ENCODE results near the gene UBTFL1. TPM values are rescaled to one million over a fixed set of nuclear protein-coding genes. Genes with fewer than 3 reads are reported as not detected.

UBTFL1 gene
- total and polyA plus RNA-seq, 2 donors from 2014 or later = not detected

GRCh38 chr11:90100431-90100830 lies 14.7 kb downstream of the UBTFL1 start:
- Histone ChIP-seq H3K9me3 (ENCODE audit: control insufficient read depth in 2 of 3, insufficient read depth in 1 of 3, low read length in 3 of 3) (no peaks in the 10 kb centered on the region), H3K4me1 (ENCODE audit: control insufficient read depth in 2 of 3, insufficient read depth in 2 of 3, low read depth in 1 of 3, low read length in 3 of 3) (no peaks in the 10 kb centered on the region), H3K9ac (ENCODE audit: low read length in 3 of 3) (no peak overlapping the region), H3K36me3 (ENCODE audit: control insufficient read depth in 2 of 3, insufficient read depth in 3 of 3, low read length in 3 of 3) (no peaks in the 10 kb centered on the region), H3K4me3 (ENCODE audit: low read length in 3 of 3) (no peak overlapping the region), H3K27ac (ENCODE audit: low read depth in 2 of 2, low read length in 2 of 2) (no peak overlapping the region), H3K27me3 (ENCODE audit: control insufficient read depth, insufficient read depth, low read length) (no peaks in the 10 kb centered on the region)
- no peak for TF ChIP-seq CTCF (IDR thresholded peaks at IDR 0.05; ENCODE audit: borderline replicate concordance, extremely low read depth, insufficient read depth)
- FAIRE-seq (no peak), DNase-seq (no peak)
- intact Hi-C loops (cut with DNase I) = no loop called here

- H3K27me3 ChIP-seq (ENCODE audit: control insufficient read depth, insufficient read depth, low read length) = no peaks in the 10 kb centered on the region
- H3K9ac ChIP-seq (ENCODE audit: low read length in 3 of 3) = no peak overlapping the region
- DNase-seq (no peak), FAIRE-seq (peak; percentile 97)
- no peaks in the 10 kb centered on the region for H3K9me3 ChIP-seq (ENCODE audit: control insufficient read depth in 2 of 3, insufficient read depth in 1 of 3, low read length in 3 of 3)
- TF ChIP-seq CTCF (IDR thresholded peaks at IDR 0.05; ENCODE audit: borderline replicate concordance, extremely low read depth, insufficient read depth) = no peak
- no peaks in the 10 kb centered on the region for H3K36me3 ChIP-seq (ENCODE audit: control insufficient read depth in 2 of 3, insufficient read depth in 3 of 3, low read length in 3 of 3)
- H3K4me3 ChIP-seq (ENCODE audit: low read length in 3 of 3) = no peak overlapping the region
- H3K4me1 ChIP-seq (ENCODE audit: control insufficient read depth in 2 of 3, insufficient read depth in 2 of 3, low read depth in 1 of 3, low read length in 3 of 3) = no peaks in the 10 kb centered on the region
- intact Hi-C loops (cut with DNase I) = no loop called here
- no peak overlapping the region for H3K27ac ChIP-seq (ENCODE audit: low read depth in 2 of 2, low read length in 2 of 2)
Observed at GRCh38 chr11:90113541-90113940, 27.8 kb downstream of the UBTFL1 start.

GRCh38 chr11:90120191-90120590 lies 34.4 kb downstream of the UBTFL1 start:
- no peaks in the 10 kb centered on the region for H3K36me3 ChIP-seq (ENCODE audit: control insufficient read depth in 2 of 3, insufficient read depth in 3 of 3, low read length in 3 of 3)
- no peaks in the 10 kb centered on the region for H3K27me3 ChIP-seq (ENCODE audit: control insufficient read depth, insufficient read depth, low read length)
- intact Hi-C loops (cut with DNase I) = no loop called here
- no peak for TF ChIP-seq CTCF (IDR thresholded peaks at IDR 0.05; ENCODE audit: borderline replicate concordance, extremely low read depth, insufficient read depth)
- H3K9ac ChIP-seq (ENCODE audit: low read length in 3 of 3) = no peak overlapping the region
- H3K9me3 ChIP-seq (ENCODE audit: control insufficient read depth in 2 of 3, insufficient read depth in 1 of 3, low read length in 3 of 3) = no peaks in the 10 kb centered on the region
- no peak overlapping the region for H3K4me3 ChIP-seq (ENCODE audit: low read length in 3 of 3)
- H3K27ac ChIP-seq (ENCODE audit: low read depth in 2 of 2, low read length in 2 of 2) = no peak overlapping the region
- no peaks in the 10 kb centered on the region for H3K4me1 ChIP-seq (ENCODE audit: control insufficient read depth in 2 of 3, insufficient read depth in 2 of 3, low read depth in 1 of 3, low read length in 3 of 3)
- FAIRE-seq = no peak
- no peak for DNase-seq

GRCh38 chr11:90124371-90124770 lies 38.6 kb downstream of the UBTFL1 start:
- Histone ChIP-seq H3K27ac (ENCODE audit: low read depth in 2 of 2, low read length in 2 of 2) (no peak overlapping the region), H3K27me3 (ENCODE audit: control insufficient read depth, insufficient read depth, low read length) (no peaks in the 10 kb centered on the region), H3K36me3 (ENCODE audit: control insufficient read depth in 2 of 3, insufficient read depth in 3 of 3, low read length in 3 of 3) (no peaks in the 10 kb centered on the region), H3K9me3 (ENCODE audit: control insufficient read depth in 2 of 3, insufficient read depth in 1 of 3, low read length in 3 of 3) (no peaks in the 10 kb centered on the region), H3K9ac (ENCODE audit: low read length in 3 of 3) (no peak overlapping the region), H3K4me3 (ENCODE audit: low read length in 3 of 3) (no peak overlapping the region), H3K4me1 (ENCODE audit: control insufficient read depth in 2 of 3, insufficient read depth in 2 of 3, low read depth in 1 of 3, low read length in 3 of 3) (no peaks in the 10 kb centered on the region)
- no peak for FAIRE-seq
- no peak for DNase-seq
- intact Hi-C loops (cut with DNase I) = no loop called here
- no peak for TF ChIP-seq CTCF (IDR thresholded peaks at IDR 0.05; ENCODE audit: borderline replicate concordance, extremely low read depth, insufficient read depth)

Data from kidney (tissue), 14 donors.